Astrocyte (in vitro differentiated cells and primary cell): ENCODE measurements around the gene BORA.

ENCODE experiments used
- EZH2 ChIP-seq: IDR thresholded peaks from 2 replicates; pipeline ENCODE4 v1.6.1; 2012; ENCODE audit warnings: mild to moderate bottlenecking, low read length, inconsistent platforms; ENCODE audit not compliant: insufficient read depth
- TF ChIP-seq, protein P1 (sequence below): IDR thresholded peaks from 2 replicates; pipeline ENCODE4 v1.5.1; 2011; ENCODE audit warnings: low read depth, mild to moderate bottlenecking, inconsistent platforms, low read length, moderate library complexity; ENCODE audit not compliant: insufficient read depth

DNA sequence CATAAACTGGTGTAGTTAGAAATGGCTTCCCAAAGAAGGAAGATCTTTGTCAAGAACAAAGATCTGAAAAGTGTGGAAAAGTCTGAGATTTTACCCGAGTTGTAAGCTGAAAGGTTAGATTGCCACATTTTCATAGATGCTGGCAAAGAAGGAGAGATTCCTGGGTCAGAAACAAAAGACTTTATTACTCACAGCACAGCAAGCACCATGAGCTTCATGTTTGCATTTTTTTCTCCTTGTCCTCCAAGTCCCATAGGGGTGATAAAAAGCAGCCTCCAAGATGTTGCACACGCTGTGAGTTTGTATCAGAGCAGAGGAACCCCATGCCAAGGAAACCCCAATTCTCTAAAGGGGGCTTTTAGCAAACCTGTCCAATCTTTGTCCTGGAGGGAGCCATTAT, 29.6 kb upstream of the BORA start:
- no peak for TF ChIP-seq EZH2
- TF ChIP-seq, protein P1, sequence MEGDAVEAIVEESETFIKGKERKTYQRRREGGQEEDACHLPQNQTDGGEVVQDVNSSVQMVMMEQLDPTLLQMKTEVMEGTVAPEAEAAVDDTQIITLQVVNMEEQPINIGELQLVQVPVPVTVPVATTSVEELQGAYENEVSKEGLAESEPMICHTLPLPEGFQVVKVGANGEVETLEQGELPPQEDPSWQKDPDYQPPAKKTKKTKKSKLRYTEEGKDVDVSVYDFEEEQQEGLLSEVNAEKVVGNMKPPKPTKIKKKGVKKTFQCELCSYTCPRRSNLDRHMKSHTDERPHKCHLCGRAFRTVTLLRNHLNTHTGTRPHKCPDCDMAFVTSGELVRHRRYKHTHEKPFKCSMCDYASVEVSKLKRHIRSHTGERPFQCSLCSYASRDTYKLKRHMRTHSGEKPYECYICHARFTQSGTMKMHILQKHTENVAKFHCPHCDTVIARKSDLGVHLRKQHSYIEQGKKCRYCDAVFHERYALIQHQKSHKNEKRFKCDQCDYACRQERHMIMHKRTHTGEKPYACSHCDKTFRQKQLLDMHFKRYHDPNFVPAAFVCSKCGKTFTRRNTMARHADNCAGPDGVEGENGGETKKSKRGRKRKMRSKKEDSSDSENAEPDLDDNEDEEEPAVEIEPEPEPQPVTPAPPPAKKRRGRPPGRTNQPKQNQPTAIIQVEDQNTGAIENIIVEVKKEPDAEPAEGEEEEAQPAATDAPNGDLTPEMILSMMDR, result no peak
